Measurements from ENCODE around the gene WDR46. TPM values are rescaled to one million over a fixed set of nuclear protein-coding genes. Genes with fewer than 3 reads are reported as not detected.

Gene WDR46
- total and polyA plus RNA-seq, 2 of the 13 experiments (the other 11 are each of a cell fraction or from before 2014, with no cell fraction given), result 47.4 to 105 TPM

DNA sequence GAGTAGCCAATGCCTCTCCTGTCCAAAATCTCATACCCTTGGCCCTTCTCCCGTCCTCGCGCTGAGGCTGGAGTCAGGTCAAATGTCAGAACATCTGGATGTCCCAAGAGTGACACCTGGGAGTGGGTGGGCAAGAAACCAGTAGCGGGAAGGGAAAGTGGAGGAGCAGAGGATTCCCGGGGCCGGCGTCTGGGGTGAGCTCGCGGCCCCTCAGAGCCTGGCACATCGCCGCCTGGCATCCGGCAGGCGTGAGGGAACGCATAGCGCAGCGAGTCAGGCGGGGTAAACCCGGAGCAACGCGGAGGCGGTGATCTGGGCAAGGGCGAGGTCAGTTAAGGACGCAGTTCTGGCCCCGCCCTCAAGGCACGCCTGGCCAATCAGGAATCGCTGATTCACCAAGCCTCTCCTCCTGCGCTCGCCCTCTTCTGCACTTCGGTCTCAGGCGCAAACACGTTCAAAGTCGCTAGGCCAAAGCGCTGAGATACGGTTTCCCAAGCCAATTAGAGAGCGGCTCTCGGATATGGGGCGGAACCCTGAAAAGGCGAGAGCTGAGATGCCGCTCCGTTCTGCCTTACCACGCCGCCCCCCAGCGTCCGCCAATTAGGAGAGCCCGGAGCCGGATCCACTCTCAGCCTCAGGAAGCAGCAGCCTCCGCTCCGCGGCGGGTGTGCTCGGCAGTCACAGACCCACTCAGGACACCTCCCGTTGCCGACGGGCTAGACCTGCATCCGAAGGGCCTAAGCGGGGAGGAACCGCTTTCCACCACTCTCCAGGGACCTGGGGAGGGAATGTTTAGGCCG is 39.9 kb downstream of the WDR46 start (continued):
- no peak for TF ChIP-seq ZNF10 (CRISPR knock-in tag; IDR thresholded peaks at IDR 0.05; ENCODE audit: borderline replicate concordance, low read depth)
- TF ChIP-seq MXI1 (IDR thresholded peaks at IDR 0.05; ENCODE audit: borderline replicate concordance, low read depth, low read length), result peak; percentile 81; the same call in 2 of the 3 replicates
- TF ChIP-seq ATRX (CRISPR knock-in tag; IDR thresholded peaks at IDR 0.05; ENCODE audit: borderline replicate concordance), result no peak
- peak; percentile 60 for TF ChIP-seq MAFF (IDR thresholded peaks at IDR 0.05; ENCODE audit: low read depth, low read length)

DNA sequence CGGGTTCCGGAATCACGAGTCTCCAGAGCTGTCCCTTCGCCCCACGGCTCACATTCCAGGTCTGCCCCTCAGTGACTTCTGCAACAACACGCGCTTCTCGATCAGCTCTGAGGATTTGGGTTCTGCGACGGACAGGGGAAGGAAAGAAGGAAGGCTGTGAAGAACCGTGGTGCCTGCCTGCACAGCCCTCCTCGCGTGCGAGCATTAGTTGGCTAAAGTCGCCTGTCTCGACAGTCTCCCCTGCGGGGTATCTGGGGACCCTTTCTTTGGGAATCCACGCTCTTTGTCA is 40.5 kb downstream of the WDR46 start:
- Histone ChIP-seq H2AFZ (ENCODE audit: low read length) (peak overlapping the region; percentile 22), H3K4me2 (ENCODE audit: low read depth, low read length) (peak overlapping the region; percentile 100), H3K9me3 (ENCODE audit: low read length) (no peaks in the 10 kb centered on the region), H3K36me3 (replicated peaks in 1 of 2; ENCODE audit: control insufficient read depth in 1 of 2, insufficient read depth in 2 of 2, low read length in 2 of 2) (peaks cover 0 to 2% of the 10 kb centered on the region in 2 experiments; a peak in 3 of 5 replicates), H3K9ac (ENCODE audit: insufficient read depth, low read depth, low read length) (peak overlapping the region; percentile 75), H3K4me3 (replicated peaks in 1 of 3; ENCODE audit: insufficient read depth in 1 of 3, low read depth in 2 of 3, low read length in 3 of 3) (peak overlapping the region; percentile 51 to 89 (median 64)), H3K27ac (ENCODE audit: extremely low read length, insufficient read depth, low read length) (peak overlapping the region; percentile 81), H4K20me1 (ENCODE audit: insufficient read depth, low read length) (no peaks in the 10 kb centered on the region), H3K79me2 (ENCODE audit: insufficient read depth, low read length) (no peaks in the 10 kb centered on the region), H3K27me3 (ENCODE audit: control insufficient read depth in 1 of 2, insufficient read depth in 2 of 2, low read length in 2 of 2) (no peaks in the 10 kb centered on the region; a peak in 1 of 5 replicates), H3K4me1 (ENCODE audit: insufficient read depth, low read length) (peaks cover 29% of the 10 kb centered on the region)
- TSS peak; percentile 82 for BruUV-seq (replicated peaks)
- no peak for FAIRE-seq
- peak; percentile 2 for ATAC-seq
- 2% methylated on average over 18 of the region's 18 CpGs for WGBS (ENCODE audit: low lambda C conversion rate)
- in situ Hi-C loops (cut with HindIII; ENCODE audit: extremely low pct_ligation_motif_present, low pct_unique_long_range_greater_than_20kb), result loop anchor here (5.0 kb wide), 4 partner anchors 46 to 231 kb away; partner anchors contain the start of genes HSD17B8, RXRB and SLC39A7
- CTCF ChIA-PET (ENCODE audit: low intra/inter-chr PET ratio, low total read pairs), result interaction anchor here (1.0 to 3.1 kb wide), 9 partner anchors 44 to 234 kb away, joined by 4 to 19 read pairs (median 6); partner anchors contain the start of genes HSD17B8, RXRB and SLC39A7
- intact Hi-C loops (cut with micrococcal nuclease; ENCODE audit: unreplicated experiment), result loop anchor here (2.0 kb wide), 4 partner anchors 48 to 234 kb away; partner anchors contain the start of genes RXRB and SLC39A7
- no peak for DNase-seq (ENCODE audit: low spot score)
- POLR2A ChIA-PET, result interaction anchor here (0.8 to 5.1 kb wide), 20 partner anchors 10 to 277 kb away, joined by 3 to 94 read pairs (median 6); partner anchors contain the start of genes HSD17B8, PFDN6, RING1 and RPS18
- TF ChIP-seq CHD4 (IDR thresholded peaks at IDR 0.05; ENCODE audit: borderline replicate concordance, low read length), result no peak
- peak; percentile 19; the same call in 1 of the 2 replicates for TF ChIP-seq ISL2 (CRISPR knock-in tag; IDR thresholded peaks at IDR 0.05)
- TF ChIP-seq MBD4 (IDR thresholded peaks at IDR 0.05; ENCODE audit: borderline replicate concordance, low read length), result no peak
- TF ChIP-seq ZFAT (CRISPR knock-in tag; conservative IDR thresholded peaks at IDR 0.05), result no peak
- no peak for TF ChIP-seq BHLHE40 (IDR thresholded peaks at IDR 0.05; ENCODE audit: low read length)
- TF ChIP-seq, protein P1, sequence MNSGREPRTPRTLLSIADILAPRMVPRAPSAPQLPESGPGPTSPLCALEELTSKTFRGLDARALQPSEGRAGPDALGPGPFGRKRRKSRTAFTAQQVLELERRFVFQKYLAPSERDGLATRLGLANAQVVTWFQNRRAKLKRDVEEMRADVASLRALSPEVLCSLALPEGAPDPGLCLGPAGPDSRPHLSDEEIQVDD (CRISPR knock-in tag; IDR thresholded peaks at IDR 0.05; ENCODE audit: borderline replicate concordance), result no peak
- TF ChIP-seq SMAD9 (CRISPR knock-in tag; IDR thresholded peaks at IDR 0.05), result no peak; the same call in 1 of the 2 replicates
- TF ChIP-seq BRD4 (CRISPR knock-in tag; IDR thresholded peaks at IDR 0.05), result 0 out of 2 replicates have a peak, but pooled peaks have one; percentile 51
- TF ChIP-seq, protein P2, sequence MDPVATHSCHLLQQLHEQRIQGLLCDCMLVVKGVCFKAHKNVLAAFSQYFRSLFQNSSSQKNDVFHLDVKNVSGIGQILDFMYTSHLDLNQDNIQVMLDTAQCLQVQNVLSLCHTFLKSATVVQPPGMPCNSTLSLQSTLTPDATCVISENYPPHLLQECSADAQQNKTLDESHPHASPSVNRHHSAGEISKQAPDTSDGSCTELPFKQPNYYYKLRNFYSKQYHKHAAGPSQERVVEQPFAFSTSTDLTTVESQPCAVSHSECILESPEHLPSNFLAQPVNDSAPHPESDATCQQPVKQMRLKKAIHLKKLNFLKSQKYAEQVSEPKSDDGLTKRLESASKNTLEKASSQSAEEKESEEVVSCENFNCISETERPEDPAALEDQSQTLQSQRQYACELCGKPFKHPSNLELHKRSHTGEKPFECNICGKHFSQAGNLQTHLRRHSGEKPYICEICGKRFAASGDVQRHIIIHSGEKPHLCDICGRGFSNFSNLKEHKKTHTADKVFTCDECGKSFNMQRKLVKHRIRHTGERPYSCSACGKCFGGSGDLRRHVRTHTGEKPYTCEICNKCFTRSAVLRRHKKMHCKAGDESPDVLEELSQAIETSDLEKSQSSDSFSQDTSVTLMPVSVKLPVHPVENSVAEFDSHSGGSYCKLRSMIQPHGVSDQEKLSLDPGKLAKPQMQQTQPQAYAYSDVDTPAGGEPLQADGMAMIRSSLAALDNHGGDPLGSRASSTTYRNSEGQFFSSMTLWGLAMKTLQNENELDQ (CRISPR knock-in tag; IDR thresholded peaks at IDR 0.05; ENCODE audit: borderline replicate concordance), result no peak
- TF ChIP-seq, protein P3, sequence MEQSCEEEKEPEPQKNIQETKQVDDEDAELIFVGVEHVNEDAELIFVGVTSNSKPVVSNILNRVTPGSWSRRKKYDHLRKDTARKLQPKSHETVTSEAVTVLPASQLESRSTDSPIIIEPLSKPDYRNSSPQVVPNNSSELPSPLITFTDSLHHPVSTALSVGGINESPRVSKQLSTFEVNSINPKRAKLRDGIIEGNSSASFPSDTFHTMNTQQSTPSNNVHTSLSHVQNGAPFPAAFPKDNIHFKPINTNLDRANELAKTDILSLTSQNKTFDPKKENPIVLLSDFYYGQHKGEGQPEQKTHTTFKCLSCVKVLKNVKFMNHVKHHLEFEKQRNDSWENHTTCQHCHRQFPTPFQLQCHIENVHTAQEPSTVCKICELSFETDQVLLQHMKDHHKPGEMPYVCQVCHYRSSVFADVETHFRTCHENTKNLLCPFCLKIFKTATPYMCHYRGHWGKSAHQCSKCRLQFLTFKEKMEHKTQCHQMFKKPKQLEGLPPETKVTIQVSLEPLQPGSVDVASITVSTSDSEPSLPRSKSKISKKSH (CRISPR knock-in tag; IDR thresholded peaks at IDR 0.05; ENCODE audit: borderline replicate concordance), result 0 out of 2 replicates have a peak, but pooled peaks have one; percentile 3
- TF ChIP-seq, protein P4, sequence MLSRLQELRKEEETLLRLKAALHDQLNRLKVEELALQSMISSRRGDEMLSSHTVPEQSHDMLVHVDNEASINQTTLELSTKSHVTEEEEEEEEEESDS (CRISPR knock-in tag; IDR thresholded peaks at IDR 0.05; ENCODE audit: borderline replicate concordance), result no peak
- TF ChIP-seq ZNF614 (CRISPR knock-in tag; IDR thresholded peaks at IDR 0.05; ENCODE audit: borderline replicate concordance), result peak; percentile 12; the same call in 1 of the 2 replicates
- peak; percentile 69; the same call in 1 of the 2 replicates for TF ChIP-seq NFKB2 (CRISPR knock-in tag; IDR thresholded peaks at IDR 0.05; ENCODE audit: borderline replicate concordance)
- 0 out of 2 replicates have a peak, but pooled peaks have one; percentile 28 for TF ChIP-seq ZNF225 (CRISPR knock-in tag; IDR thresholded peaks at IDR 0.05)
